ENCODE data around the gene CHKA.

CHKA gene

DNA sequence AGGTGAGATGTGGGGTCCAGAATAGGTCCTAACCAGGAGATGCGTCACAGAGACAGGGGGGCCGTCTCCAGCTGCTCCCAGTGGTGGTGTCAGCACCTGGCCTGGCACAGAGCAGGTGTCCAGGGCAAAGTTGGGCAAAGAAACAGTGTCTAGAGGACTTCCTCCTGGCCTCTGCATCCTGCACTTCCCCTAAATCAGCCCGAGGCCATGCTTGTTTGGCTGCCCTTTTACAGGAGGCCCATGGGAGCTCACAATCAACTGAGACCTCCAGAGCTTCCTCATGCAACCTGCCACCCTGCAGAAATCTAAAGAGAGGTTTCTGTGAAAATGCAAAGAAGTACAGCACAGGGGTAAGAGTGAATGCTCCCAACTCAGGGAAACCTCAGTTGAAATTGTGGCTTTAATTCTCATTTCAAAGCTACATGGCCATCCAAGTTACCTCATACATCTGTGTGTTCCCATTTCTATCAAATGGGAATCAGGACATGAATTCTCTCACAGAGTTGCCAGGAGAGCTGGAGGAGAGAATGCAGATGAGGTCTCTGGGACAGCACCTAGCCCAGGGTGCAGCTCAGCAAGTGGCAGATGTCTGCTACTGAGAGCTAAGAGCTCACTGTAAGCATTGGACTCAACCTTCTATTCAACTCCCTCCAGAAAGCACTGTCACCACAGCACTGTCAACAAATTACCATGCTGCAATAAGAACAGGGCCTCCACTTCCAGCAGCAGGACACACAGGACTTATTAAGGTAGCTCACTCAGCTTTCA lies 49.7 kb downstream of the CHKA start:
- DNase-seq (ENCODE audit: low spot score) = no peak

GRCh38 chr11:68067991-68068390 lies 53.2 kb downstream of the CHKA start:
- DNase-seq (ENCODE audit: low spot score) = no peak

GRCh38 chr11:68066742-68067141 lies 54.4 kb downstream of the CHKA start:
- DNase-seq (ENCODE audit: low spot score) = no peak

DNA sequence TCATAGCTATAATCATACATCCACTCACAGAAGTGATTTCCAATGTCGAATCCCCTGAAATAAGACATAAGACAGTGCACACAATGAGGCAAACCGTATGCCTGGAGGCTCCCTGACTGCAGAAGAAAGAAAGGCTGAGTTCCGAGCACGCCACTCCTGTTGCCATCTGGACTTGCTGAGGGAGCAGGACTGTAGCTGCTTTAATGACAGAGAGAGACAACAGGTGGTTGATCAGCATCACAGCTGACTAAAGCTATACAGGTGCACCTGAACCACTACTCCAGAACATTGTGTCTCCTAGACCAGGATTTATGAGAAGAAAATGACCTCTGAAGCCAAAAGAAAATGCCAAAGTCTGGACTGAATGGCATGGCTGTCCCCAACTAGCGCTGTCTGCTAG lies 55.3 kb downstream of the CHKA start:
- no peak for DNase-seq (ENCODE audit: low spot score)

- no peak for DNase-seq (ENCODE audit: low spot score)
These were observed 56.3 kb downstream of the CHKA start for GRCh38 chr11:68064926-68065325.

DNA sequence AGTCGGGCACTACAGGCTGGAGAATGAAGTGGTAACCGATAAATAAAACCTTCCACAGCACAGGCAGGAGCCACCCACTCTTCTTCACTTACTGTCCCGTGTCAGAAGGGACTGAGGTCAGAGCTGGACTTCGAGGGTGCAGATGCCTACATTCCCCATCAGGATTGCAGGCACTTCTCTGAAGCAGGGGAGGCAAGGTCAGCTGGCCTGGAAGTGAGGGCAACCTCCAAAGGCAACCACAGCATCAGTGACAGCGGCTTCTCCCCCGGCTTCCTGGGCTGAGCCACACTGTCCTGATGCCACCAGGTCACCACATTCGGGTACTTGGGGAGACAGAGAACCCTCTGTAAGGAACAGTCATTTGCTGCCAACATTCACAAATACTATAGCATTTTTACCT lies 59.7 kb downstream of the CHKA start:
- no peak for DNase-seq (ENCODE audit: low spot score)

GRCh38 chr11:68057807-68058206 lies 63.4 kb downstream of the CHKA start:
- DNase-seq (ENCODE audit: low spot score) = no peak

- no peak for DNase-seq (ENCODE audit: low spot score)
These were observed 64.6 kb downstream of the CHKA start for GRCh38 chr11:68056317-68057285.

DNA sequence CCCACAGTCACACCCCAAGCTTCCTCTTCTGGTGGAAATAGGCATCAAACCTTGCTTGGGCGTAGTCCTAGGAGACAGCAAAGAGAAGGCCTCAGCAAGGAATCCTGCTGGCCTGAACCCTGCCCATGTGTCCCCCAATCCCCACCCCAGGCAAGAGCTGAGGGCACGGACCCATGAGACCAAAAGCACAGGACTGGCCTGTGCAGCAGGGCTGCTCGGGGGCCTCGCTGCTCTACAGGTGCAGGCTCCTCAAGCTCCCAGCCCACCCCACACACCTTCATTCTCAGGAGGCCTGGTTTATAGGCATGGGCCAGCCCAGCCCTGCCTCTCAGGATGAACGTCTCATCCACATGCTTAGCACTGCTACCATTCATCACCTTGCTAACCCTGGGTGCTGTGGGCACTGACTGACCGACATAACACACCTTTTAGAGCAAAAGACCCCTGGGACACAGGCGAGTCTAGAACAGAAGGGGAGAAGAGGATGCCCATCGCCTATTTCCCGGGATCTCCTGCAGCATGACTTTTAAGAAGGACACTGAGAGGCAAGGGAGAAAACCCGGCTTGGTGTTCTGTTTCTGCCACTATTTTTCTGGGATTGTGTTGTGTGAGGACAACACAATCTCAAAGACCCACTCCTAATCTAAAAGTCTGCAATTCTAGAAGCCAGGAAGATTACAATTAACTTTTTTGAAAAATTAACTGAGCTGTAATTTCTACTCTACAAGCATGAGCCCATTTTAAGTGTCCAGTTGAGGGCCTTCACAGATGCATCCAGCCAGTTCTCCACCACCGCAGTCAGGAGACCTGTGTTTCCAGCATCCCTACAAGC lies 67.0 kb downstream of the CHKA start:
- no peak for DNase-seq (ENCODE audit: low spot score)

GRCh38 chr11:68053117-68053516 lies 68.1 kb downstream of the CHKA start:
- no peak for DNase-seq (ENCODE audit: low spot score)

DNA sequence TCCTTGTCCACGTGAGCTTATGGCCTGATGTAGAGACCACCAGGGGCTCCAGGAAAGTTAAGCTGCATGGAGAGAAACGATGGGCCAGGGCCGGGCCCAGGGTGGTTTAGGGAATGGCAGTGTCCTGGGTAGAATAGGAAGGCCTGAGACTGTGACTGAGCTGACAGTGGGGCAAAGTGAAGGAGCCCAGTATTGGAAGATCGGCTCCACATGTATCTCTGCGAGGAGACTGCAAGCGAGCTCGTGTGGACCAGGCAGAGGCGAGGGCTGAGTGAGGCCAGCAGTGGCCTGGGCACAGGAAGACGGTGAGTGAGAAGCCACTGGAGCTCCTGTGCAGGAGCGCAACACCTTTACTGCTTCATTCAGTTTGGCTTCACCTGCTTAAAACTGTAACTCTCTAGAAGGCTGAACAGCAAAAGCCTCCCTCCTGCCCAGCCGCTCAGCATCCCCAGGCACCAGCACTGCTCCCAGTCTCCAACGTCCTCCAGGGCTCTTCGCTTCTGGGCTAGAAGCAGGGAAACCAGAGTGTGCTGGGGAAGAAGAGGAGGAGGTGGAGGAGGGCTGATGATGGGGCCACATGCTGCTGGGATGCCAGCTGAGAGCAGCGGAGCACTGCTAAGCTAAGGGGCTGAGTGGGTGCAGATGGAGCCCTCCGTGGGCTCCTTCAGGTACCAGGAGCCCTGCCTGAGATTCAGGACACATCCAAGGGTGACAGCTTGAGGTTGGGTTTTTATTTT lies 68.9 kb downstream of the CHKA start:
- no peak for DNase-seq (ENCODE audit: low spot score)

DNA sequence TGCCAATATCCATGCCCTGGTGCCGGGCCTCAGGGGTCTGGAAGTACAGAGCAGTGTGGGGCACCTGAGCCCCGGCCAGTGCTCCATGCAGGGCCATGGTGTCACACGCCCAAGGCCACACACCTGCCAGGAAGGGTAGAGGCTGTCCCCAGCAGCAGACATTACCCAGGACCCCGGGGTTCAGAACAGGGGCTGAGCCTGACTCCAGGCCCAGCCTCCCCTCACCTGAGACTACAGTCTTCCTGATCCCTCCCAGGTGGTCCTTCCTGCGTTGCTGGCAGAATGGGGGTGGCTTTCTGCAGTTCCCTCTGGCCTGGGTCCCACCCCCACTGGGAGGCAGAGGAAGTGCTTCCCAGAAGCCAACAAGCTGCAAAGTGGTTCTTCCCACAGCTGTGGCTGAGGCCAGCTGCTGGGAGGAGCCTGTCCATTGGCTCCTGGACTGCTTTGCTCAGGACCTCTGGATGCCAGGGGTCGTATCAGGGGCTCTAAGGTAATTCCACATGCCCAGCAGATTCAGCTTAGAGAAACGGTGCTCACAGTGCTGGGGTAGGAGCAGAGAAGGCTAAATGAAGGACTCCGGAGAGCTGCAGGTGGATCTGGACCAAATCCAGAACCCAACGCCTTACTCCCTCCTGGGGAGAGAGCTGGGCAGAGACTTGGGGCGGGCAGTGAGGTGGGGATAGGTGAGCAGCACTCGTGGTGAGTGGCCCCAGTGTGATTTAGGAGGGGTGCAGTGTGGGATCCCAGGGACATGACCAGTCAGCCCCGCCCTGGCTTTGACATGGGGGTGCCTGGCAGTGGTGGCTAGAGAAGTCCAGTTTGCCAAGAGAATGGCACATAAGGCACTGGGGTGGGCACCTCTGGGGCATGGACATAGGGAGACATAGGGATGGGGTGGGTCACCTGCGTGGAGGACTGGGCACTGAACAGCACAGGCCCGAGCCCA lies 69.7 kb downstream of the CHKA start:
- no peak for DNase-seq (ENCODE audit: low spot score)

DNA sequence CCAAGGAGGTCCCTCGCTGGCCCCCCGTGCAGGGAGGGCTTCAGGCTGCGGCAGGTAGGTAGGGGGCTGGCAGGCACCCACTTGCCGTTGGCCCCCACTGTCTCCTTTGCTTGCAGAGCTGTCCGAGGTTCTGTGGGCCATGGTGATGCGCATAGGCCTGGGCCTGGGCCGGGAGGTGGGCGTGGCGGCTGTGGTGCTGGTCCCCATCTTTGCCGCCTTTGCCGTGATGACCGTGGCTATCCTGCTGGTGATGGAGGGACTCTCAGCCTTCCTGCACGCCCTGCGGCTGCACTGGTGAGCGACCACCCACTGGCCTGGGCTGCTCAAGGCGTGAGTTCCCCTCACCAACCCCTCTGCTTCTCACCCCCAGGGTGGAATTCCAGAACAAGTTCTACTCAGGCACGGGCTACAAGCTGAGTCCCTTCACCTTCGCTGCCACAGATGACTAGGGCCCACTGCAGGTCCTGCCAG lies 70.8 kb downstream of the CHKA start:
- no peak for DNase-seq (ENCODE audit: low spot score)

GRCh38 chr11:68049509-68050370 lies 71.4 kb downstream of the CHKA start:
- no peak for DNase-seq (ENCODE audit: low spot score)

DNA sequence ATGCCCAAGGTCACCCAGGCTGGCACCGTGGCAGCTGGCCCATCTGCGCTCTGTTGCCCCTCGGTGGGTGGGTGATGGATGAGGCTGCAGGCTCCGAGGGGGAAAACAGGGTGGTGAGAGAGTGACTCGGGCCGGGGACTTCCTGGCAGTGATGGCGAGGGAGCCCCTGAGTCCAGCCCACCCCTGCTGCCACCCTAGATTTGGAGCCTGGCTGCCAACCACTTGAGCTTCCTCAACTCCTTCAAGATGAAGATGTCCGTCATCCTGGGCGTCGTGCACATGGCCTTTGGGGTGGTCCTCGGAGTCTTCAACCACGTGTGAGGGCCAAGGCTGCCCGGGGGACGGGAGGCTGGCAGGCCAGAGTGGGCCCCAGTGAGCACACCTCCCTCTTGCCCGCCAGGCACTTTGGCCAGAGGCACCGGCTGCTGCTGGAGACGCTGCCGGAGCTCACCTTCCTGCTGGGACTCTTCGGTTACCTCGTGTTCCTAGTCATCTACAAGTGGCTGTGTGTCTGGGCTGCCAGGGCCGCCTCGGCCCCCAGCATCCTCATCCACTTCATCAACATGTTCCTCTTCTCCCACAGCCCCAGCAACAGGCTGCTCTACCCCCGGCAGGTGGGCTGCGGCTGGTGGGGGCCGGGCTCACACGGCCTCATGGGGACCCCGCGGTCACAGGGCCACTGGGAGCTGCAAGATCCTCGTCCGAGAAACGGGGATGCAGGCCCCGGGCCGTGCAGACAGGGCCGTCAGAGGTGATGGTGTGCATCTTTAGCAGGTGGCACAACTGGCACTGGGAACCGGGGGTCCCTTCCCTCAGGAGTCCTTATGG lies 72.3 kb downstream of the CHKA start:
- no peak for DNase-seq (ENCODE audit: low spot score)

DNA sequence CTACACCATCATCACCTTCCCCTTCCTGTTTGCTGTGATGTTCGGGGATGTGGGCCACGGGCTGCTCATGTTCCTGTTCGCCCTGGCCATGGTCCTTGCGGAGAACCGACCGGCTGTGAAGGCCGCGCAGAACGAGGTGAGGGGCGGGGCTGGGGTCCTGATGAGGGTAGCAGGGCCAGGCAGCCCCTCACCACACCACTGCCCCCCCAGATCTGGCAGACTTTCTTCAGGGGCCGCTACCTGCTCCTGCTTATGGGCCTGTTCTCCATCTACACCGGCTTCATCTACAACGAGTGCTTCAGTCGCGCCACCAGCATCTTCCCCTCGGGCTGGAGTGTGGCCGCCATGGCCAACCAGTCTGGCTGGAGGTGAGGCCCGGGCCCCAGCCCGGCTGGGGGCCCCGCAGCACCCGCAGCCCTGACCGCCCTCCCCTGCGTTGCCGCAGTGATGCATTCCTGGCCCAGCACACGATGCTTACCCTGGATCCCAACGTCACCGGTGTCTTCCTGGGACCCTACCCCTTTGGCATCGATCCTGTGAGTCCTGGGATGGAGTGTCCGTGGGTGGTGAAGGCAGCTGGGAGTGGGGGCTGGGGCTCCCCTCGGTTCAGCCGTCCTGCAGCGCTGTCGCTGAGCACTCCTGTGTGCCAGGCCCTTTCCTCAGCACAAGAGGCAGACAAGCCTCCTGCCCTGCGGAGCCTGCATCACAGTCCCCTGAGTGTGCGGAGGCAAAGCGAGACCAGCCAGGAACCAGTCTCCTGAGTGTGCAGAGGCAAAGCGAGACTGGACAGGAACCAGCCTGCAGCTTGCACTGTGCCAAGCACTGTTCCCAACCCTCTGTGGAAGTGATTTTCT lies 73.5 kb downstream of the CHKA start:
- DNase-seq (ENCODE audit: low spot score) = no peak

DNA sequence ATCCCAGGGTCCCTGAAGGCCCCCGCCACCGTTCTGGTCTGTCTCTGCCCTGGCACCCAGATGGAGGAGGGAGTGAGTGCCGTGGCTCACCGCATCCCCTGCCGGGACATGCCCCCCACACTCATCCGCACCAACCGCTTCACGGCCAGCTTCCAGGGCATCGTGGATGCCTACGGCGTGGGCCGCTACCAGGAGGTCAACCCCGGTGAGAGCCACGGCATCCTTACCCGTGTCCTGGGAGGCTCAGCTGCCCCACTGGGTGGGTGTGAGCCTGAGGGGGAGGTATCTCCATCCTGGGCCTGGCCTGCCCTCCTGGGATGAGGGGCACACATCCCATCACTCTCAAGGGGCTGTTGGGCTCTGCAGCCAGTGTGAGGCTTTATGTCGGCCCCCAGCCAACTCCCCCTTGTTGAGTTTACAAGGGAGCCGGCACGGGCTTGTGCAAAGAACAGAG lies 76.3 kb downstream of the CHKA start:
- DNase-seq (ENCODE audit: low spot score) = no peak
